ENCODE results near the gene MBOAT7. TPM values are rescaled to one million over a fixed set of nuclear protein-coding genes. Genes with fewer than 3 reads are reported as not detected.
A peak's percentile ranks its signal among the peaks of the same experiment; 100 is the strongest.
"Not testable (repeated sequence)": the region's sequence is repeated elsewhere in the genome, so short reads cannot be mapped to it uniquely, and the experiment has no call there.

Gene MBOAT7
- total and polyA plus RNA-seq, 8 donors = 48.1 to 102 (median 56.3) TPM

GRCh38 chr19:54172471-54173358, 16.7 kb downstream of the MBOAT7 start, which contains the start of gene TMC4:
TMC4 (minus strand) TSS chr19:54173160; CDS start chr19:54173117, 43 bp downstream.
- H3K4me1 ChIP-seq = peaks cover 4 to 22% of the 10 kb centered on the region in 2 donors
- ATAC-seq = peak; percentile 96
- peak in 3 of 4 donors; percentile 75 to 87 (median 76) for DNase-seq
- peak within 1 kb of the TSS; percentile 18 to 40 for H3K4me3 ChIP-seq
- H3K9me3 ChIP-seq = no peaks in the 10 kb centered on the region
- TF ChIP-seq CTCF (IDR thresholded peaks at IDR 0.05) = peak; percentile 26 to 52
- no peaks in the 10 kb centered on the region for H3K27me3 ChIP-seq
- intact Hi-C loops (cut with DNase I) = loop anchor here in 1 of 2 donors (5.0 kb wide), 1 partner anchor 60 kb away; no protein-coding TSS in a partner anchor
- peaks cover 0 to 22% of the 10 kb centered on the region in 2 donors for H3K36me3 ChIP-seq
- peak within 1 kb of the TSS in 1 of 2 donors; percentile 15 for H3K27ac ChIP-seq

GRCh38 chr19:54171736-54172431, 17.5 kb downstream of the MBOAT7 start:
- H3K36me3 ChIP-seq = peaks cover 0 to 14% of the 10 kb centered on the region in 2 donors
- DNase-seq = peak in 1 of 4 donors; percentile 71
- not testable (repeated sequence) for ATAC-seq, H3K27ac ChIP-seq, H3K9me3 ChIP-seq, H3K27me3 ChIP-seq
- intact Hi-C loops (cut with DNase I) = loop anchor here in 1 of 2 donors (5.0 kb wide), 1 partner anchor 60 kb away; no protein-coding TSS in a partner anchor
- peaks cover 4 to 22% of the 10 kb centered on the region in 2 donors for H3K4me1 ChIP-seq
- H3K4me3 ChIP-seq = peak overlapping the region in 1 of 2 donors; percentile 40

- intact Hi-C loops (cut with DNase I) = no loop called here
Measured at GRCh38 chr19:54169149-54169740, 20.1 kb downstream of the MBOAT7 start.

GRCh38 chr19:54168174-54168917, 21.0 kb downstream of the MBOAT7 start:
- intact Hi-C loops (cut with DNase I) = no loop called here
- Histone ChIP-seq H3K9me3 (no peaks in the 10 kb centered on the region), H3K4me3 (no peak overlapping the region), H3K27ac (no peak overlapping the region), H3K36me3 (no peaks in the 10 kb centered on the region), H3K4me1 (peaks cover 9 to 32% of the 10 kb centered on the region in 2 donors), H3K27me3 (peaks cover 0 to 9% of the 10 kb centered on the region in 2 donors)
- DNase-seq = peak; percentile 81 to 99 (median 92)
- ATAC-seq = peak; percentile 79
- TF ChIP-seq CTCF (IDR thresholded peaks at IDR 0.05) = peak; percentile 90 to 98

More at GRCh38 chr19:54169149-54169740, 20.1 kb downstream of the MBOAT7 start:
- no peak for ATAC-seq
- no peak overlapping the region for H3K27ac ChIP-seq
- peaks cover 0 to 7% of the 10 kb centered on the region in 2 donors for H3K27me3 ChIP-seq
- H3K4me1 ChIP-seq = peaks cover 7 to 31% of the 10 kb centered on the region in 2 donors
- DNase-seq = no peak
- no peak overlapping the region for H3K4me3 ChIP-seq
- no peaks in the 10 kb centered on the region for H3K9me3 ChIP-seq
- H3K36me3 ChIP-seq = no peaks in the 10 kb centered on the region
- TF ChIP-seq CTCF (IDR thresholded peaks at IDR 0.05) = no peak

GRCh38 chr19:54165222-54165621, 24.2 kb downstream of the MBOAT7 start:
- Histone ChIP-seq H3K9me3 (no peaks in the 10 kb centered on the region), H3K27me3 (peaks cover 0 to 9% of the 10 kb centered on the region in 2 donors), H3K4me3 (no peak overlapping the region), H3K36me3 (no peaks in the 10 kb centered on the region), H3K4me1 (peaks cover 21 to 56% of the 10 kb centered on the region in 2 donors), H3K27ac (no peak overlapping the region)
- ATAC-seq (no peak), DNase-seq (no peak)
- intact Hi-C loops (cut with DNase I) = no loop called here
- TF ChIP-seq CTCF (IDR thresholded peaks at IDR 0.05) = no peak

Measured in left lung (tissue), 10 donors.